K562 (cell line): ENCODE results near the gene SOX6. TPM values are rescaled to one million over a fixed set of nuclear protein-coding genes. Genes with fewer than 3 reads are reported as not detected.

Experiments used
- ATAC-seq: fragments of 200-7000 bp; cut with Tn5 transposase; 3 replicates; pipeline ENCODE4 v1.9.1; 2020; ENCODE audit warnings: moderate library complexity
- BruUV-seq: library from RNA; stranded (reverse); fragments of 400-500 nt; replicated peaks from 2 replicates; lab custom pipeline; 2021; lab: Mats Ljungman, UMichigan
- CTCF ChIA-PET: fragments of 300-600 bp; formaldehyde crosslinking; extraction: SDS; loops from one replicate; lab custom pipeline; 2021; ENCODE audit warnings: low intra/inter-chr PET ratio; lab: Yijun Ruan, JAX
- POLR2A ChIA-PET: fragments of 300-600, 350-650 bp; sonication (Branson Sonifier 250); formaldehyde crosslinking; extraction: SDS; loops from one replicate; lab custom pipeline; 2021; ENCODE audit warnings: antibody characterized with exemption, inconsistent platforms; lab: Yijun Ruan, JAX
- DNase-seq, 4 experiments: peaks; one replicate each; pipeline versions ENCODE4 v3.0.0 to v3.0.0-alpha.2; 2011 to 2018; ENCODE audit warnings: low spot score in 3 of 4, mixed read lengths in 3 of 4; ENCODE audit errors: extremely low read depth in 1 of 4
- FAIRE-seq: peaks from 2 replicates; lab custom pipeline; 2011; peaks lifted over from hg19 to GRCh38; lab: Jason Lieb, UNC
- H2AFZ ChIP-seq: 2 replicates; pipeline ENCODE4 v1.6.0; 2011; ENCODE audit warnings: low read depth, low read length, control low read depth, inconsistent platforms
- H3K27ac ChIP-seq: fragments of 200-600 bp; 3 replicates; pipeline ENCODE4 v1.8.0; 2011; ENCODE audit warnings: low read depth, mild to moderate bottlenecking, control low read depth, inconsistent platforms, low read length, moderate library complexity, mixed read lengths; ENCODE audit errors: extremely low read depth
- H3K27me3 ChIP-seq, 2 experiments: fragments of 300-600 bp in 1 of 2; 2 replicates in 1 of 2; 3 replicates in 1 of 2; pipeline versions ENCODE4 v1.6.0 to v1.8.0; 2011; ENCODE audit warnings: inconsistent platforms in 2 of 2, low read length in 2 of 2, mild to moderate bottlenecking in 1 of 2, mixed read lengths in 1 of 2, moderate library complexity in 1 of 2; ENCODE audit not compliant: control insufficient read depth in 2 of 2, insufficient read depth in 2 of 2
- H3K36me3 ChIP-seq: fragments of 300-600 bp; 3 replicates; pipeline ENCODE4 v1.8.0; 2011; ENCODE audit warnings: mild to moderate bottlenecking, low read length, inconsistent platforms; ENCODE audit not compliant: control insufficient read depth, insufficient read depth
- H3K4me1 ChIP-seq, 2 experiments: fragments of 200-600 bp in 1 of 2; replicated peaks in 1 of 2; 2 replicates in 1 of 2; 3 replicates in 1 of 2; pipeline versions ENCODE4 v1.5.1 to v1.8.0; 2011; ENCODE audit warnings: inconsistent platforms in 2 of 2, low read length in 2 of 2, mild to moderate bottlenecking in 1 of 2, mixed read lengths in 1 of 2, moderate library complexity in 1 of 2; ENCODE audit not compliant: control insufficient read depth in 2 of 2, insufficient read depth in 2 of 2
- H3K4me2 ChIP-seq: 2 replicates; pipeline ENCODE4 v1.6.1; 2011; ENCODE audit warnings: low read length, control low read depth, inconsistent platforms, mixed read lengths; ENCODE audit not compliant: insufficient read depth
- H3K4me3 ChIP-seq: fragments of 200-600 bp; sonication (generic), shearing (Covaris generic); 2 replicates; pipeline ENCODE4 v1.5.1; 2016; ENCODE audit warnings: control low read depth, inconsistent platforms
- H3K79me2 ChIP-seq: fragments of 200-600 bp; 3 replicates; pipeline ENCODE4 v1.8.0; 2011; ENCODE audit warnings: low read length, inconsistent platforms; ENCODE audit not compliant: control insufficient read depth, insufficient read depth
- H3K9ac ChIP-seq, 2 experiments: 2 replicates each; pipeline versions ENCODE4 v1.6.0 to v1.6.1; 2011; ENCODE audit warnings: low read depth in 2 of 2, low read length in 2 of 2, control low read depth in 1 of 2, inconsistent platforms in 1 of 2, mild to moderate bottlenecking in 1 of 2, mixed read lengths in 1 of 2; ENCODE audit not compliant: insufficient read depth in 1 of 2
- H3K9me1 ChIP-seq: one replicate; pipeline ENCODE4 v1.6.0; 2011; ENCODE audit warnings: inconsistent platforms, mild to moderate bottlenecking, low read length, moderate library complexity; ENCODE audit not compliant: control insufficient read depth, insufficient read depth
- H3K9me3 ChIP-seq: replicated peaks from 2 replicates; pipeline ENCODE4 v1.5.1; 2011; ENCODE audit warnings: low read depth, low read length, inconsistent platforms; ENCODE audit not compliant: control insufficient read depth, insufficient read depth
- H4K20me1 ChIP-seq: replicated peaks from 2 replicates; pipeline ENCODE4 v1.6.1; 2011; ENCODE audit warnings: low read length, inconsistent platforms, mixed read lengths; ENCODE audit not compliant: control insufficient read depth, insufficient read depth
- CTBP1 ChIP-seq: fragments of 450-650 bp; IDR thresholded peaks from 2 replicates; pipeline ENCODE4 v1.6.1; 2016; ENCODE audit warnings: borderline replicate concordance
- DMBX1 ChIP-seq: fragments of 250-450 bp; sonication (Bioruptor Pico); IDR thresholded peaks from 2 replicates; pipeline ENCODE4 v1.8.0; 2022; ENCODE audit warnings: inconsistent platforms, mild to moderate bottlenecking, moderate library complexity, borderline replicate concordance
- GTF2E2 ChIP-seq: fragments of 200-800 bp; sonication (Bioruptor generic); IDR thresholded peaks from 2 replicates; pipeline ENCODE4 v1.6.1; 2016; ENCODE audit warnings: missing genetic modification characterization, missing compliant biosample characterization
- KLF6 ChIP-seq: fragments of 250-450 bp; sonication (Bioruptor Pico); IDR thresholded peaks from 2 replicates; pipeline ENCODE4 v1.4.0; 2020; ENCODE audit warnings: mild to moderate bottlenecking, moderate library complexity, borderline replicate concordance
- LARP7 ChIP-seq: fragments of 450-650 bp; IDR thresholded peaks from 2 replicates; pipeline ENCODE4 v1.6.1; 2016
- PHB2 ChIP-seq: fragments of 450-650 bp; IDR thresholded peaks from 2 replicates; pipeline ENCODE4 v1.6.1; 2017; ENCODE audit warnings: low read depth
- PRMT5 ChIP-seq: sonication (generic); formaldehyde crosslinking; IDR thresholded peaks from 2 replicates; pipeline ENCODE4 v1.5.0; 2020; ENCODE audit warnings: missing genetic modification reagents
- SIX5 ChIP-seq, 2 experiments: IDR thresholded peaks; 2 replicates each; pipeline ENCODE4 v1.6.1; 2011; ENCODE audit warnings: low read length in 2 of 2, borderline replicate concordance in 1 of 2, low read depth in 1 of 2, mild to moderate bottlenecking in 1 of 2, moderate library complexity in 1 of 2; ENCODE audit not compliant: insufficient read depth in 1 of 2
- TAL1 ChIP-seq: fragments of 450-650 bp; IDR thresholded peaks from 2 replicates; pipeline ENCODE4 v1.6.1; 2016; ENCODE audit warnings: mild to moderate bottlenecking
- TEAD4 ChIP-seq, 2 experiments: sonication (generic) in 1 of 2; formaldehyde crosslinking in 1 of 2; IDR thresholded peaks; 2 replicates each; pipeline versions ENCODE4 v1.6.1 to v1.8.0; 2012 to 2022; ENCODE audit warnings: borderline replicate concordance in 1 of 2, inconsistent platforms in 1 of 2, low read length in 1 of 2, mild to moderate bottlenecking in 1 of 2, missing genetic modification reagents in 1 of 2
- ZNF165 ChIP-seq: fragments of 250-450 bp; sonication (Bioruptor Pico); IDR thresholded peaks from 2 replicates; pipeline ENCODE4 v1.4.0; 2020; ENCODE audit warnings: borderline replicate concordance
- ZNF644 ChIP-seq: fragments of 200-800 bp; sonication (Bioruptor generic); IDR thresholded peaks from 2 replicates; pipeline ENCODE4 v1.6.1; 2016; ENCODE audit warnings: low read depth, missing genetic modification characterization, missing compliant biosample characterization
- WGBS: fragments of 100-300 bp; shearing (Covaris generic); methylation state at CpG from one replicate; pipeline ENCODE4 v1.1.6; 2016; ENCODE audit warnings: low coverage, mixed read lengths; ENCODE audit not compliant: insufficient coverage; ENCODE audit errors: missing lambda C conversion rate; 5-methylcytosine and 5-hydroxymethylcytosine counted together
- in situ Hi-C: fragments of 300-500 bp; cut with MboI; formaldehyde crosslinking; loops from 4 replicates; pipeline ENCODE4 v1.15.0; 2018; ENCODE audit warnings: inconsistent platforms, mixed read lengths
- intact Hi-C: fragments of 100-400 bp; cut with micrococcal nuclease; formaldehyde crosslinking; loops from 2 replicates; pipeline ENCODE4 v1.14.2; 2022
- polyA plus RNA-seq, 8 experiments: library from polyadenylated mRNA; depleted of rRNA in 4 of 8; stranded (reverse) in 5 of 8; unstranded in 3 of 8; fragments of >200 nt; fragmentation: Nextera tagmentation in 2 of 8; fragmentation: Illumina TruSeq in 1 of 8; extraction: Ambion mirVana in 2 of 8; extraction: Trizol in 1 of 8; gene quantifications; 2 replicates each; pipeline versions ENCODE4 v1.2.1 to v1.2.3, GENCODE V29; 2011 to 2014; ENCODE audit warnings: inconsistent platforms in 1 of 8, missing spikeins in 1 of 8
- total RNA-seq, 7 experiments: library from RNA; depleted of rRNA in 6 of 7; stranded (reverse); fragments of >200 nt in 6 of 7; fragmentation: Illumina TruSeq in 2 of 7; extraction: Trizol in 2 of 7; gene quantifications; 2 replicates each; pipeline versions ENCODE4 v1.2.1 to v1.2.3, GENCODE V29; 2011 to 2021; ENCODE audit warnings: low replicate concordance in 1 of 7
- TF ChIP-seq, protein P1 (sequence below): sonication (generic); formaldehyde crosslinking; IDR thresholded peaks from 2 replicates; pipeline ENCODE4 v1.8.0; 2023; ENCODE audit warnings: missing genetic modification reagents, mild to moderate bottlenecking, borderline replicate concordance
- TF ChIP-seq, protein P2 (sequence below): fragments of 250-450 bp; sonication (Bioruptor Pico); IDR thresholded peaks from 2 replicates; pipeline ENCODE4 v1.9.0; 2021; ENCODE audit warnings: mild to moderate bottlenecking
- TF ChIP-seq, protein P3 (sequence below): fragments of 450-650 bp; formaldehyde crosslinking; IDR thresholded peaks from 2 replicates; pipeline ENCODE4 v1.4.0; 2022; ENCODE audit warnings: missing genetic modification characterization

Gene SOX6
- total and polyA plus RNA-seq, 9 of the 15 experiments (the other 6 are each of a cell fraction or from before 2014, with no cell fraction given), result 0.89 to 8.7 (median 5.7) TPM

- ChIA-PET CTCF (no interaction called here), POLR2A (no interaction called here)
- Histone ChIP-seq H3K4me1 (peaks cover 9 to 39% of the 10 kb centered on the region in 2 experiments), H3K9me3 (no peaks in the 10 kb centered on the region), H3K4me2 (no peak overlapping the region), H4K20me1 (no peaks in the 10 kb centered on the region), H3K36me3 (no peaks in the 10 kb centered on the region), H2AFZ (peak overlapping the region; percentile 98), H3K9me1 (no peaks in the 10 kb centered on the region), H3K9ac (no peak overlapping the region), H3K27ac (no peak overlapping the region), H3K27me3 (no peaks in the 10 kb centered on the region), H3K79me2 (no peaks in the 10 kb centered on the region), H3K4me3 (no peak overlapping the region)
- in situ Hi-C loops (no loop called here), intact Hi-C loops (no loop called here)
- DNase-seq (no peak), FAIRE-seq (no peak), ATAC-seq (no peak)
- WGBS, result 89% methylated on average over 2 of the region's 2 CpGs
- BruUV-seq, result no TSS peak
- peak; percentile 4; the same call in 1 of the 2 replicates for TF ChIP-seq DMBX1 (CRISPR knock-in tag)
- TF ChIP-seq, protein P1, sequence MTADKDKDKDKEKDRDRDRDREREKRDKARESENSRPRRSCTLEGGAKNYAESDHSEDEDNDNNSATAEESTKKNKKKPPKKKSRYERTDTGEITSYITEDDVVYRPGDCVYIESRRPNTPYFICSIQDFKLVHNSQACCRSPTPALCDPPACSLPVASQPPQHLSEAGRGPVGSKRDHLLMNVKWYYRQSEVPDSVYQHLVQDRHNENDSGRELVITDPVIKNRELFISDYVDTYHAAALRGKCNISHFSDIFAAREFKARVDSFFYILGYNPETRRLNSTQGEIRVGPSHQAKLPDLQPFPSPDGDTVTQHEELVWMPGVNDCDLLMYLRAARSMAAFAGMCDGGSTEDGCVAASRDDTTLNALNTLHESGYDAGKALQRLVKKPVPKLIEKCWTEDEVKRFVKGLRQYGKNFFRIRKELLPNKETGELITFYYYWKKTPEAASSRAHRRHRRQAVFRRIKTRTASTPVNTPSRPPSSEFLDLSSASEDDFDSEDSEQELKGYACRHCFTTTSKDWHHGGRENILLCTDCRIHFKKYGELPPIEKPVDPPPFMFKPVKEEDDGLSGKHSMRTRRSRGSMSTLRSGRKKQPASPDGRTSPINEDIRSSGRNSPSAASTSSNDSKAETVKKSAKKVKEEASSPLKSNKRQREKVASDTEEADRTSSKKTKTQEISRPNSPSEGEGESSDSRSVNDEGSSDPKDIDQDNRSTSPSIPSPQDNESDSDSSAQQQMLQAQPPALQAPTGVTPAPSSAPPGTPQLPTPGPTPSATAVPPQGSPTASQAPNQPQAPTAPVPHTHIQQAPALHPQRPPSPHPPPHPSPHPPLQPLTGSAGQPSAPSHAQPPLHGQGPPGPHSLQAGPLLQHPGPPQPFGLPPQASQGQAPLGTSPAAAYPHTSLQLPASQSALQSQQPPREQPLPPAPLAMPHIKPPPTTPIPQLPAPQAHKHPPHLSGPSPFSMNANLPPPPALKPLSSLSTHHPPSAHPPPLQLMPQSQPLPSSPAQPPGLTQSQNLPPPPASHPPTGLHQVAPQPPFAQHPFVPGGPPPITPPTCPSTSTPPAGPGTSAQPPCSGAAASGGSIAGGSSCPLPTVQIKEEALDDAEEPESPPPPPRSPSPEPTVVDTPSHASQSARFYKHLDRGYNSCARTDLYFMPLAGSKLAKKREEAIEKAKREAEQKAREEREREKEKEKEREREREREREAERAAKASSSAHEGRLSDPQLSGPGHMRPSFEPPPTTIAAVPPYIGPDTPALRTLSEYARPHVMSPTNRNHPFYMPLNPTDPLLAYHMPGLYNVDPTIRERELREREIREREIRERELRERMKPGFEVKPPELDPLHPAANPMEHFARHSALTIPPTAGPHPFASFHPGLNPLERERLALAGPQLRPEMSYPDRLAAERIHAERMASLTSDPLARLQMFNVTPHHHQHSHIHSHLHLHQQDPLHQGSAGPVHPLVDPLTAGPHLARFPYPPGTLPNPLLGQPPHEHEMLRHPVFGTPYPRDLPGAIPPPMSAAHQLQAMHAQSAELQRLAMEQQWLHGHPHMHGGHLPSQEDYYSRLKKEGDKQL (CRISPR knock-in tag), result no peak
- TF ChIP-seq, protein P2, sequence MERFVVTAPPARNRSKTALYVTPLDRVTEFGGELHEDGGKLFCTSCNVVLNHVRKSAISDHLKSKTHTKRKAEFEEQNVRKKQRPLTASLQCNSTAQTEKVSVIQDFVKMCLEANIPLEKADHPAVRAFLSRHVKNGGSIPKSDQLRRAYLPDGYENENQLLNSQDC (CRISPR knock-in tag), result no peak
- no peak for TF ChIP-seq KLF6 (CRISPR knock-in tag)
- no peak for TF ChIP-seq CTBP1
- TF ChIP-seq PHB2, result no peak
- no peak for TF ChIP-seq TAL1
- TF ChIP-seq, protein P3, sequence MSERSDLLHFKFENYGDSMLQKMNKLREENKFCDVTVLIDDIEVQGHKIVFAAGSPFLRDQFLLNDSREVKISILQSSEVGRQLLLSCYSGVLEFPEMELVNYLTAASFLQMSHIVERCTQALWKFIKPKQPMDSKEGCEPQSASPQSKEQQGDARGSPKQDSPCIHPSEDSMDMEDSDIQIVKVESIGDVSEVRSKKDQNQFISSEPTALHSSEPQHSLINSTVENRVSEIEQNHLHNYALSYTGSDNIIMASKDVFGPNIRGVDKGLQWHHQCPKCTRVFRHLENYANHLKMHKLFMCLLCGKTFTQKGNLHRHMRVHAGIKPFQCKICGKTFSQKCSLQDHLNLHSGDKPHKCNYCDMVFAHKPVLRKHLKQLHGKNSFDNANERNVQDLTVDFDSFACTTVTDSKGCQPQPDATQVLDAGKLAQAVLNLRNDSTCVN (CRISPR knock-in tag), result no peak
- TF ChIP-seq GTF2E2 (tag), result no peak
- TF ChIP-seq TEAD4 (IDR thresholded peaks at IDR 0.05; ENCODE audit: low read length), result no peak
- no peak for TF ChIP-seq TEAD4 (CRISPR knock-in tag; IDR thresholded peaks at IDR 0.05; ENCODE audit: borderline replicate concordance)
- no peak for TF ChIP-seq ZNF165 (CRISPR knock-in tag)
- TF ChIP-seq LARP7, result no peak
- TF ChIP-seq PRMT5 (CRISPR knock-in tag), result no peak
- 0 out of 4 replicates have a peak, but pooled peaks of 1 of the 2 experiments have one; percentile 2 for TF ChIP-seq SIX5 (IDR thresholded peaks at IDR 0.05; ENCODE audit: borderline replicate concordance in 1 of 2, insufficient read depth in 1 of 2, low read depth in 1 of 2, low read length in 2 of 2)
- no peak for TF ChIP-seq ZNF644 (tag)
Observed at GRCh38 chr11:15971215-15971546, 385.2 kb downstream of the SOX6 start.
